Upper lobe of left lung (tissue), 6 donors: ENCODE measurements around the gene CTBP2. TPM values are rescaled to one million over a fixed set of nuclear protein-coding genes. Genes with fewer than 3 reads are reported as not detected.

Source experiments
- ATAC-seq, 2 donors: fragments of 200-7000 bp; cut with Tn5 transposase; one replicate each; pipeline ENCODE4 v1.9.1; 2022; ENCODE audit warnings: mild to moderate bottlenecking in 2 of 2, moderate library complexity in 2 of 2; ENCODE audit not compliant: low FRiP score in 2 of 2
- DNase-seq, 2 donors: peaks; one replicate each; pipeline ENCODE4 v3.0.0-alpha.2; 2019 to 2020
- H3K27ac ChIP-seq, 4 donors: fragments of 200-600 bp; sonication (generic); one replicate each; pipeline ENCODE4 v1.5.1; 2016 to 2019
- H3K27me3 ChIP-seq, 4 donors: fragments of 200-600 bp; sonication (generic); one replicate each; pipeline ENCODE4 v1.5.1; 2017 to 2019
- H3K36me3 ChIP-seq, 4 donors: fragments of 200-600 bp; sonication (generic); one replicate each; pipeline ENCODE4 v1.5.1; 2016 to 2019
- H3K4me1 ChIP-seq, 4 donors: fragments of 200-600 bp; sonication (generic); one replicate each; pipeline ENCODE4 v1.5.1; 2018 to 2019
- H3K4me3 ChIP-seq, 4 donors: fragments of 200-600 bp; sonication (generic); one replicate each; pipeline ENCODE4 v1.5.1; 2017 to 2019; ENCODE audit warnings: mild to moderate bottlenecking in 2 of 4, moderate library complexity in 1 of 4
- H3K9me3 ChIP-seq, 4 donors: fragments of 200-600 bp; sonication (generic); one replicate each; pipeline ENCODE4 v1.5.1; 2018 to 2019
- EP300 ChIP-seq, 4 donors: sonication (generic); formaldehyde crosslinking; IDR thresholded peaks; one replicate each; pipeline ENCODE4 v1.5.1; 2017; ENCODE audit warnings: antibody characterized with exemption in 4 of 4, control low read depth in 2 of 4
- POLR2A ChIP-seq, 4 donors: fragments of 450-650 bp; IDR thresholded peaks; one replicate each; pipeline ENCODE4 v1.5.1; 2016 to 2017; ENCODE audit warnings: antibody characterized with exemption in 4 of 4, mild to moderate bottlenecking in 2 of 4
- POLR2AphosphoS5 ChIP-seq, 2 donors: sonication (generic); formaldehyde crosslinking; IDR thresholded peaks; one replicate each; pipeline ENCODE4 v1.5.1; 2017; ENCODE audit warnings: antibody characterized with exemption in 2 of 2
- WGBS, 2 donors: methylation state at CpG; one replicate each; pipeline ENCODE4 v1.1.5; 2017 to 2018; 5-methylcytosine and 5-hydroxymethylcytosine counted together
- total RNA-seq, 6 donors: library from RNA; depleted of rRNA in 4 of 6; stranded (reverse); fragments of >200 nt in 4 of 6; gene quantifications; one replicate each; pipeline versions ENCODE4 v1.1.0 to v1.2.1, GENCODE V29; 2016 to 2021
- TF ChIP-seq, protein P1 (sequence below), 6 experiments: fragments of 450-650 bp in 4 of 6; fragments of 200-600 bp in 2 of 6; sonication (generic) in 2 of 6; IDR thresholded peaks; one replicate each; pipeline ENCODE4 v1.5.1; 2016 to 2019; ENCODE audit warnings: antibody characterized with exemption in 6 of 6
- donor health status: DM: no; HTN: no; CAD: no; lungs with moderate emphysema.
- donor health status: DM: no; HTN: yes; CAD: no; lungs with severe emphysema.

Gene CTBP2
- total RNA-seq, 6 donors from 2014 or later = 47.1 to 82.5 (median 59.7) TPM

- no peaks in the 10 kb centered on the region for H3K9me3 ChIP-seq
- ATAC-seq = no peak
- no peaks in the 10 kb centered on the region for H3K36me3 ChIP-seq
- TF ChIP-seq POLR2AphosphoS5 (IDR thresholded peaks at IDR 0.05) (no peak), EP300 (IDR thresholded peaks at IDR 0.05) (no peak), POLR2A (IDR thresholded peaks at IDR 0.05) (no peak)
- TF ChIP-seq, protein P1, sequence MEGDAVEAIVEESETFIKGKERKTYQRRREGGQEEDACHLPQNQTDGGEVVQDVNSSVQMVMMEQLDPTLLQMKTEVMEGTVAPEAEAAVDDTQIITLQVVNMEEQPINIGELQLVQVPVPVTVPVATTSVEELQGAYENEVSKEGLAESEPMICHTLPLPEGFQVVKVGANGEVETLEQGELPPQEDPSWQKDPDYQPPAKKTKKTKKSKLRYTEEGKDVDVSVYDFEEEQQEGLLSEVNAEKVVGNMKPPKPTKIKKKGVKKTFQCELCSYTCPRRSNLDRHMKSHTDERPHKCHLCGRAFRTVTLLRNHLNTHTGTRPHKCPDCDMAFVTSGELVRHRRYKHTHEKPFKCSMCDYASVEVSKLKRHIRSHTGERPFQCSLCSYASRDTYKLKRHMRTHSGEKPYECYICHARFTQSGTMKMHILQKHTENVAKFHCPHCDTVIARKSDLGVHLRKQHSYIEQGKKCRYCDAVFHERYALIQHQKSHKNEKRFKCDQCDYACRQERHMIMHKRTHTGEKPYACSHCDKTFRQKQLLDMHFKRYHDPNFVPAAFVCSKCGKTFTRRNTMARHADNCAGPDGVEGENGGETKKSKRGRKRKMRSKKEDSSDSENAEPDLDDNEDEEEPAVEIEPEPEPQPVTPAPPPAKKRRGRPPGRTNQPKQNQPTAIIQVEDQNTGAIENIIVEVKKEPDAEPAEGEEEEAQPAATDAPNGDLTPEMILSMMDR (IDR thresholded peaks at IDR 0.05) = no peak
- peak in 1 of 2 donors; percentile 91 for DNase-seq
- WGBS, 2 donors = 0 to 2% methylated on average over 11 to 17 of the region's 66 CpGs
- peak overlapping the region; percentile 96 to 100 (median 97) for H3K27ac ChIP-seq
- peaks cover 0 to 3% (median 0%) of the 10 kb centered on the region in 4 donors for H3K27me3 ChIP-seq
- peak overlapping the region; percentile 88 to 94 (median 92) for H3K4me3 ChIP-seq
- peaks cover 33 to 56% (median 44%) of the 10 kb centered on the region in 4 donors for H3K4me1 ChIP-seq
Observed at GRCh38 chr10:125159486-125159931, 854 bp downstream of the CTBP2 start.

DNA sequence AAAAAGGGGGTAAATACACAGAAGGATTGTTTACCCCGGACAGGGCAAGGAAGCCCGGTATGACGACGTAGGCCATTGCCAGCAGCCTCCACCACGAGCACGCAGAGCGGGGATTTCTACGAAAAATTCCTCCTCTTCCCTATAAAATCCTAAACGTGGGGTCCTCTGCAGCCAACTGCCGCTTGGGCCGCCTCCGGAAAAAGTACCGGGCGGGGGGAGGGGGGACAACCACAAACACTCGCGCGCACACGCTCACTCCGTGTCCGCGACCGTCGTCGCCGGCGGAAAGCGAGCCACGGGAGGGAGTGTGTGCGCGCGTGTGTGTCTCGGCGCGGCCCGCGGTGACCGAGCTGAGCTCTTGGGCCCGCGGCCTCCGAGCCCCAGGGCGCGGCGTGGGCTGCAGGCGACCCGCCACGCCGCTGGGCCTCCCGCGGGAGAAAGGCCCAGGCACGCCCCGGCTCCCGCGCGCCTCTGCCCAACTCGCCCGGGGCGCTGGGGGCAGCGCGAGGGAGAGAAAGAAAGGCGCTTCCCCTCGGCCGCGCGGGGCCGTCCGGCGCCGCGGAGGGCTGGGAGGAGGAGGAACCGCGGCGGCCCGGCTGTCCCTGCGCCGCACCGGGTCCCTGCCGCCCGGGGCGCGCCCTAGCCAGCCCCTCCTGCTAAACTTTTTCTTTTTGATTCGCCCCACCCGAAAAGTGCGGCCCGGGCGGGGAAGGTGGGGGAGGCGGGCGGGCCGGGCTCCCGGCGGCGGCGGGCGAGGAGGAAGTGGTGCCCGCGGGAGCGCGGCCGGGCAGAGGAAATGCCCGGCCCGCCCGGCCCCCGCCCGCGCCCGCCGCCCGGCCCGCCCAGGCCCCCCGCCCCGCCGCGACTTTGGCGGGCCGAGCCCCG lies 1.5 kb downstream of the CTBP2 start:
- peak overlapping the region; percentile 96 to 100 (median 97) for H3K27ac ChIP-seq
- no peaks in the 10 kb centered on the region for H3K9me3 ChIP-seq
- 1 to 3% methylated on average over 20 to 33 of the region's 115 CpGs for WGBS, 2 donors
- peaks cover 0 to 3% (median 0%) of the 10 kb centered on the region in 4 donors for H3K27me3 ChIP-seq
- peak overlapping the region; percentile 88 to 94 (median 92) for H3K4me3 ChIP-seq
- H3K36me3 ChIP-seq = no peaks in the 10 kb centered on the region
- H3K4me1 ChIP-seq = peaks cover 40 to 63% (median 50%) of the 10 kb centered on the region in 4 donors
- TF ChIP-seq EP300 (IDR thresholded peaks at IDR 0.05) (no peak), POLR2A (IDR thresholded peaks at IDR 0.05) (peak in 3 of 4 donors; percentile 63 to 84 (median 68)), POLR2AphosphoS5 (IDR thresholded peaks at IDR 0.05) (peak; percentile 34 to 76)
- TF ChIP-seq, protein P1 (IDR thresholded peaks at IDR 0.05) = peak in 2 of 6 experiments; percentile 27 to 33
- ATAC-seq (peak in 1 of 2 donors; percentile 57), DNase-seq (peak; percentile 60 to 90)

DNA sequence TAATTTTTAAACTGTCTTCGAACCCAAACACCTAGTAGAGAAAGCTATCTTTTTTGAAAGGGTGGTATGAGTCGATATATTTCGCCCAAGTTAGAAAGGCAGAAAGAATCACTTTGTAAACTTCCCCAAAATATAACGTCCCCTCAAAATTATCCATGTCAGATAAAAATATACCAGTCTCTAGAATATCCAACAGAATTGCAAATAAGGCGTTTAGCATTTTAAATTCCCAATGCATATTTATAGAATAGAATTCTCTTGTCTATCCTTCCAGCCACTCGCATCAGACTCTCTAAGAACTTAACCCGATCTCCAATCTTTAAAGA lies 2.1 kb downstream of the CTBP2 start:
- H3K4me3 ChIP-seq = peak overlapping the region; percentile 88 to 94 (median 92)
- 2 to 17% methylated on average over 7 of the region's 7 CpGs for WGBS, 2 donors
- no peaks in the 10 kb centered on the region for H3K36me3 ChIP-seq
- ATAC-seq (no peak), DNase-seq (no peak)
- H3K9me3 ChIP-seq = no peaks in the 10 kb centered on the region
- H3K4me1 ChIP-seq = peaks cover 46 to 69% (median 56%) of the 10 kb centered on the region in 4 donors
- peak overlapping the region; percentile 96 to 100 (median 97) for H3K27ac ChIP-seq
- TF ChIP-seq, protein P1 (IDR thresholded peaks at IDR 0.05) = no peak
- TF ChIP-seq EP300 (IDR thresholded peaks at IDR 0.05) (no peak), POLR2A (IDR thresholded peaks at IDR 0.05) (no peak), POLR2AphosphoS5 (IDR thresholded peaks at IDR 0.05) (no peak)
- peaks cover 0 to 3% (median 0%) of the 10 kb centered on the region in 4 donors for H3K27me3 ChIP-seq

- DNase-seq (no peak), ATAC-seq (no peak)
- 13 to 18% methylated on average over 3 of the region's 3 CpGs for WGBS, 2 donors
- Histone ChIP-seq H3K36me3 (no peaks in the 10 kb centered on the region), H3K9me3 (no peaks in the 10 kb centered on the region), H3K27me3 (peaks cover 0 to 3% (median 0%) of the 10 kb centered on the region in 4 donors), H3K27ac (peak overlapping the region; percentile 96 to 100 (median 97)), H3K4me3 (peak overlapping the region in 3 of 4 donors; percentile 91 to 94 (median 94)), H3K4me1 (peaks cover 53 to 72% (median 64%) of the 10 kb centered on the region in 4 donors)
- TF ChIP-seq, protein P1 (IDR thresholded peaks at IDR 0.05) = no peak
- peak in 1 of 4 donors; percentile 18 for TF ChIP-seq POLR2A (IDR thresholded peaks at IDR 0.05)
Observed at GRCh38 chr10:125157505-125157904, 2.9 kb downstream of the CTBP2 start.
